Measurements from ENCODE around the gene CLSTN3.

CLSTN3 gene

DNA sequence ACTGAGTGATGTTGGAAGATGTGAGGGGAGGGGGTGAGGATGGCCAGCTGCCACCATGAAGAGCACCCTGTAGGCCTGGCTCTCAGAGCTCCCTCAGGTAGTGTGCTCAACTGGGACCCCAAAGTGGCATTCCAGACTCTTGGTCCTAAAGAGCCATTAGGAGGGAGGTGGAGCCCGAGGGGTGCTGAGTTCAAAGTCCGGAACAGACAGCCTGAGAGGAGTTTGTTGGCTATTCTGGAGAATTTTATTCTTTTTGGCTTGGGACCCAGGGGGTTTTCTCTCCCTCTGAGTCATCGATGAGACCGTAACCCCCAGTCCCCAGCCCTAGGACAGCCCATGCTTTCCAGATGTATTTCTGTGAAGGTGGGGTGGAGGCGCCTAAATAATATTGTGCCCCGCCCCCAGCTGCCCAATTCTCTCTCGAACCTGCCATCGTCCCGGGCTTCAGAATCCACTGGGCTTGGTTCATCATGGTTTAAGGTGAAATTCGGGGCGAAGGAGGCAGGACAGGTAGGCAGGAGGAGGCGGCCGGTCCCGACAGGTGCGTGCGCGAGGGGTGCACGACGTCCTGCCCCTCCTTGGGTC, 792 bp upstream of the CLSTN3 start:
- DNase-seq = no peak
- H3K4me3 ChIP-seq (ENCODE audit: low read length) = peak overlapping the region; percentile 96
- H2AFZ ChIP-seq (ENCODE audit: low read length) = peak overlapping the region; percentile 94
- no peaks in the 10 kb centered on the region for H4K20me1 ChIP-seq (ENCODE audit: insufficient read depth, low read length)
- H3K4me1 ChIP-seq (ENCODE audit: low read length) = peaks cover 10% of the 10 kb centered on the region; the same call in 1 of the 2 replicates
- peak overlapping the region; percentile 98 for H3K4me2 ChIP-seq (ENCODE audit: low read depth, low read length)
- H3K9me3 ChIP-seq (replicated peaks; ENCODE audit: insufficient read depth, low read length) = no peaks in the 10 kb centered on the region
- 0 out of 2 replicates have a peak, but pooled peaks cover 3% of the 10 kb centered on the region for H3F3A ChIP-seq (ENCODE audit: insufficient read depth, low read length)
- peak overlapping the region; percentile 74; the same call in 1 of the 2 replicates for H3K9ac ChIP-seq (ENCODE audit: low read length)
- H3K27me3 ChIP-seq (replicated peaks; ENCODE audit: insufficient read depth, low read length) = no peaks in the 10 kb centered on the region
- no peak overlapping the region for H3K27ac ChIP-seq (ENCODE audit: low read length)
- no peaks in the 10 kb centered on the region for H3K79me2 ChIP-seq (ENCODE audit: low read length)
- H3K36me3 ChIP-seq (replicated peaks; ENCODE audit: insufficient read depth, low read length) = no peaks in the 10 kb centered on the region
- TF ChIP-seq, protein P1, sequence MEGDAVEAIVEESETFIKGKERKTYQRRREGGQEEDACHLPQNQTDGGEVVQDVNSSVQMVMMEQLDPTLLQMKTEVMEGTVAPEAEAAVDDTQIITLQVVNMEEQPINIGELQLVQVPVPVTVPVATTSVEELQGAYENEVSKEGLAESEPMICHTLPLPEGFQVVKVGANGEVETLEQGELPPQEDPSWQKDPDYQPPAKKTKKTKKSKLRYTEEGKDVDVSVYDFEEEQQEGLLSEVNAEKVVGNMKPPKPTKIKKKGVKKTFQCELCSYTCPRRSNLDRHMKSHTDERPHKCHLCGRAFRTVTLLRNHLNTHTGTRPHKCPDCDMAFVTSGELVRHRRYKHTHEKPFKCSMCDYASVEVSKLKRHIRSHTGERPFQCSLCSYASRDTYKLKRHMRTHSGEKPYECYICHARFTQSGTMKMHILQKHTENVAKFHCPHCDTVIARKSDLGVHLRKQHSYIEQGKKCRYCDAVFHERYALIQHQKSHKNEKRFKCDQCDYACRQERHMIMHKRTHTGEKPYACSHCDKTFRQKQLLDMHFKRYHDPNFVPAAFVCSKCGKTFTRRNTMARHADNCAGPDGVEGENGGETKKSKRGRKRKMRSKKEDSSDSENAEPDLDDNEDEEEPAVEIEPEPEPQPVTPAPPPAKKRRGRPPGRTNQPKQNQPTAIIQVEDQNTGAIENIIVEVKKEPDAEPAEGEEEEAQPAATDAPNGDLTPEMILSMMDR (IDR thresholded peaks at IDR 0.05; ENCODE audit: low read length) = no peak
- TF ChIP-seq EZH2 (optimal IDR thresholded peaks at IDR 0.05; ENCODE audit: low read depth, low read length) (no peak), EZH2phosphoT487 (IDR thresholded peaks at IDR 0.05; ENCODE audit: low read length) (no peak)
- H3K9me2 ChIP-seq (replicated peaks; ENCODE audit: insufficient read depth, low read length) = no peaks in the 10 kb centered on the region

DNA sequence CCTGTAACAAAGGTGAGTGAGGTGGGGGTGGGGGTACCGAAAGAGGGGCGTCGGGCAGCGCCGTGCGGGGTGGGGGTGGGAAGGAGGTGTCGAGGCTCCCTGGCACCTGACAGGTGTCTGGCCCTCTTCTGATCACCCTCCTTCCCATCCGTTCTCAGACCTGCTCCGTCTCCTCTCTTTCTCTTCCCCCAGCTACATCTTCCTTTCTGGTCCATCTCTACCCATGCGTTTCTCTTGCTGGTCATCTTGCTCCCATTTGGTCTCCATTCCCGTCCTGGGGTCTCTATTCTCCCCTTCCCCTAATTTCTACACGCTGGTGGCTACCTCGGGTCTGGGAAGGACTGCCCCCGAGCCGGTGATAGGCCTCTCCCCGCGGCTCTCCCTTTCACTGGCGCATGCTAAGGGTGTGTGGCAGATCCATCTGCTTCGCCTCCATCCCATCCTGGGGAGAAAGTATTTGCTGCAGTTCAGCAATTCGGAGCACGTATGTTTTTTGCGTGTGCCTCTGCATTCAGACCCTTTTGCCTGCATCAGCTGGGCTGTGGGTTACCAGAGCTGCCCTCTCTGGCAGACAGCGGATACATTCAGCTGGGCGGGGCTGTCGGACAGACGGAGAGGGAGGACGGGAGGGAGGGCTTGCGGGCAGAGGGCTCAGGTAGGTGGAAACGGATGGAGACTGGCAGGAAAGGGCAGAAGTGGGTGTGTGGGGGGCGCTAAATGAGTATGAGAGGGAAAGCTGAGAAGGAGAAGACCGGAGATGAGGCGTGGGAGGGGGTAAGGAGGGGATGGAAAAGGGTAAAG, 730 bp downstream of the CLSTN3 start:
- H3K4me1 ChIP-seq (ENCODE audit: low read length) = peaks cover 10% of the 10 kb centered on the region; the same call in 1 of the 2 replicates
- H2AFZ ChIP-seq (ENCODE audit: low read length) = peak overlapping the region; percentile 94
- no peaks in the 10 kb centered on the region for H3K27me3 ChIP-seq (replicated peaks; ENCODE audit: insufficient read depth, low read length)
- TF ChIP-seq EZH2phosphoT487 (IDR thresholded peaks at IDR 0.05; ENCODE audit: low read length) = no peak
- TF ChIP-seq, protein P1 (IDR thresholded peaks at IDR 0.05; ENCODE audit: low read length) = peak; percentile 18; the same call in 1 of the 2 replicates
- H3K4me3 ChIP-seq (ENCODE audit: low read length) = peak overlapping the region; percentile 96
- no peaks in the 10 kb centered on the region for H4K20me1 ChIP-seq (ENCODE audit: insufficient read depth, low read length)
- no peaks in the 10 kb centered on the region for H3K36me3 ChIP-seq (replicated peaks; ENCODE audit: insufficient read depth, low read length)
- H3K9ac ChIP-seq (ENCODE audit: low read length) = peak overlapping the region; percentile 74
- H3K27ac ChIP-seq (ENCODE audit: low read length) = no peak overlapping the region
- H3K9me3 ChIP-seq (replicated peaks; ENCODE audit: insufficient read depth, low read length) = no peaks in the 10 kb centered on the region
- peak; percentile 68 for DNase-seq
- 0 out of 2 replicates have a peak, but pooled peaks cover 3% of the 10 kb centered on the region for H3F3A ChIP-seq (ENCODE audit: insufficient read depth, low read length)
- H3K79me2 ChIP-seq (ENCODE audit: low read length) = no peaks in the 10 kb centered on the region
- H3K4me2 ChIP-seq (ENCODE audit: low read depth, low read length) = peak overlapping the region; percentile 98
- no peaks in the 10 kb centered on the region for H3K9me2 ChIP-seq (replicated peaks; ENCODE audit: insufficient read depth, low read length)

GRCh38 chr12:7131502-7131866, 1.3 kb downstream of the CLSTN3 start:
- H3K4me1 ChIP-seq (ENCODE audit: low read length) = peaks cover 10% of the 10 kb centered on the region; the same call in 1 of the 2 replicates
- no peak overlapping the region; the same call in 1 of the 2 replicates for H3K9ac ChIP-seq (ENCODE audit: low read length)
- no peak for TF ChIP-seq EZH2phosphoT487 (IDR thresholded peaks at IDR 0.05; ENCODE audit: low read length)
- no peak for TF ChIP-seq EZH2 (optimal IDR thresholded peaks at IDR 0.05; ENCODE audit: low read depth, low read length)
- TF ChIP-seq, protein P1 (IDR thresholded peaks at IDR 0.05; ENCODE audit: low read length) = no peak
- H3K4me2 ChIP-seq (ENCODE audit: low read depth, low read length) = peak overlapping the region; percentile 98
- no peaks in the 10 kb centered on the region for H3K36me3 ChIP-seq (replicated peaks; ENCODE audit: insufficient read depth, low read length)
- H2AFZ ChIP-seq (ENCODE audit: low read length) = peak overlapping the region; percentile 94
- H3K27me3 ChIP-seq (replicated peaks; ENCODE audit: insufficient read depth, low read length) = no peaks in the 10 kb centered on the region
- no peak overlapping the region for H3K27ac ChIP-seq (ENCODE audit: low read length)
- H3F3A ChIP-seq (ENCODE audit: insufficient read depth, low read length) = 0 out of 2 replicates have a peak, but pooled peaks cover 3% of the 10 kb centered on the region
- no peaks in the 10 kb centered on the region for H3K79me2 ChIP-seq (ENCODE audit: low read length)
- DNase-seq = no peak
- no peaks in the 10 kb centered on the region for H3K9me3 ChIP-seq (replicated peaks; ENCODE audit: insufficient read depth, low read length)
- peak overlapping the region; percentile 96 for H3K4me3 ChIP-seq (ENCODE audit: low read length)
- no peaks in the 10 kb centered on the region for H4K20me1 ChIP-seq (ENCODE audit: insufficient read depth, low read length)
- no peaks in the 10 kb centered on the region for H3K9me2 ChIP-seq (replicated peaks; ENCODE audit: insufficient read depth, low read length)
